NT2/D1 (cell line): ENCODE results near the gene AGPAT4.

ENCODE experiments used
- YY1 ChIP-seq: IDR thresholded peaks from 2 replicates; pipeline ENCODE4 v1.6.1; 2011; ENCODE audit not compliant: insufficient read length, insufficient read depth
- ZNF274 ChIP-seq: IDR thresholded peaks from 2 replicates; pipeline ENCODE4 v1.6.1; 2011; ENCODE audit warnings: mild to moderate bottlenecking, low read depth, low read length

GRCh38 chr6:161273274-161273751 lies 548 bp downstream of the AGPAT4 start:
- TF ChIP-seq YY1, result no peak
- TF ChIP-seq ZNF274, result no peak
